Caki2 (cell line): ENCODE measurements around the gene BDKRB1. TPM values are rescaled to one million over a fixed set of nuclear protein-coding genes. Genes with fewer than 3 reads are reported as not detected.

Source experiments
- DNase-seq: peaks from one replicate; pipeline ENCODE4 v3.0.0-alpha.2; 2015; ENCODE audit warnings: low read depth
- in situ Hi-C: cut with HindIII; loops from 2 replicates; pipeline ENCODE4 v1.10.0; 2016; ENCODE audit warnings: low sequenced_read_pairs, low pct_unique_long_range_greater_than_20kb, mixed read lengths
- total RNA-seq: library from RNA; depleted of rRNA; stranded (reverse); fragments of >200 nt; shearing (Covaris generic); gene quantifications from 2 replicates; pipeline ENCODE4 v1.2.3, GENCODE V29; 2014; ENCODE audit warnings: low replicate concordance

The BDKRB1 gene
- total RNA-seq, 1 experiment from 2014 or later = not detected

GRCh38 chr14:96271421-96271762 is 15.4 kb downstream of the BDKRB1 start:
- in situ Hi-C loops = no loop called here
- DNase-seq = no peak

- in situ Hi-C loops = no loop called here
- no peak for DNase-seq
Measured at GRCh38 chr14:96272777-96273473, 16.9 kb downstream of the BDKRB1 start.

GRCh38 chr14:96273629-96274028 is 17.6 kb downstream of the BDKRB1 start:
- in situ Hi-C loops = no loop called here
- no peak for DNase-seq

GRCh38 chr14:96274122-96274521 is 18.1 kb downstream of the BDKRB1 start:
- in situ Hi-C loops = no loop called here
- DNase-seq = no peak

GRCh38 chr14:96274543-96274942 is 18.5 kb downstream of the BDKRB1 start:
- DNase-seq = no peak
- in situ Hi-C loops = no loop called here

- DNase-seq = no peak
- in situ Hi-C loops = no loop called here
Measured at GRCh38 chr14:96275177-96276112, 19.4 kb downstream of the BDKRB1 start.

GRCh38 chr14:96277890-96278289 is 21.9 kb downstream of the BDKRB1 start:
- in situ Hi-C loops = no loop called here
- no peak for DNase-seq

GRCh38 chr14:96279564-96279963 is 23.6 kb downstream of the BDKRB1 start:
- DNase-seq = no peak
- in situ Hi-C loops = no loop called here

- no peak for DNase-seq
- in situ Hi-C loops = no loop called here
Measured at GRCh38 chr14:96280104-96280503, 24.1 kb downstream of the BDKRB1 start.

GRCh38 chr14:96281486-96281885 is 25.5 kb downstream of the BDKRB1 start:
- in situ Hi-C loops = no loop called here
- no peak for DNase-seq

- in situ Hi-C loops = no loop called here
Measured at GRCh38 chr14:96284008-96284407, 28.0 kb downstream of the BDKRB1 start.

GRCh38 chr14:96284430-96284829 is 28.4 kb downstream of the BDKRB1 start:
- no peak for DNase-seq
- in situ Hi-C loops = no loop called here

More at GRCh38 chr14:96284008-96284407, 28.0 kb downstream of the BDKRB1 start:
- DNase-seq = no peak

- in situ Hi-C loops = no loop called here
- DNase-seq = no peak
Measured at GRCh38 chr14:96285667-96286066, 29.7 kb downstream of the BDKRB1 start.

GRCh38 chr14:96286251-96286650 is 30.2 kb downstream of the BDKRB1 start:
- in situ Hi-C loops = no loop called here
- no peak for DNase-seq

GRCh38 chr14:96287856-96288255 is 31.8 kb downstream of the BDKRB1 start:
- no peak for DNase-seq
- in situ Hi-C loops = no loop called here

- in situ Hi-C loops = no loop called here
- DNase-seq = no peak
Measured at GRCh38 chr14:96294246-96294645, 38.2 kb downstream of the BDKRB1 start.

GRCh38 chr14:96297000-96297399 is 41.0 kb downstream of the BDKRB1 start:
- in situ Hi-C loops = no loop called here
- DNase-seq = no peak

- in situ Hi-C loops = no loop called here
- no peak for DNase-seq
Measured at GRCh38 chr14:96297997-96298515, 42.0 kb downstream of the BDKRB1 start.

- in situ Hi-C loops = no loop called here
- no peak for DNase-seq
Measured at GRCh38 chr14:96299441-96299840, 43.4 kb downstream of the BDKRB1 start.
